GM21619 (cell line): ENCODE data around the gene METTL25.

Experiments used
- ATAC-seq: cut with Tn5 transposase; IDR thresholded peaks from one replicate; pipeline ENCODE4 v1.9.1; 2021; ENCODE audit not compliant: unreplicated experiment

Gene METTL25

GRCh38 chr12:82400819-82401218, 42.5 kb downstream of the METTL25 start:
- ATAC-seq: no peak

GRCh38 chr12:82406651-82407050, 48.3 kb downstream of the METTL25 start:
- ATAC-seq: no peak

GRCh38 chr12:82407481-82407880, 49.2 kb downstream of the METTL25 start:
- ATAC-seq: no peak

GRCh38 chr12:82408844-82409243, 50.5 kb downstream of the METTL25 start:
- no peak for ATAC-seq

GRCh38 chr12:82411546-82412230, 53.4 kb downstream of the METTL25 start:
- ATAC-seq: no peak

- ATAC-seq: no peak
These were observed 53.9 kb downstream of the METTL25 start for GRCh38 chr12:82412246-82412645.

GRCh38 chr12:82414044-82414443, 55.7 kb downstream of the METTL25 start:
- no peak for ATAC-seq

GRCh38 chr12:82414926-82415325, 56.6 kb downstream of the METTL25 start:
- no peak for ATAC-seq

- no peak for ATAC-seq
These were observed 57.1 kb downstream of the METTL25 start for GRCh38 chr12:82415402-82415801.

- no peak for ATAC-seq
These were observed 66.9 kb downstream of the METTL25 start for GRCh38 chr12:82425241-82425640.

- no peak for ATAC-seq
These were observed 67.8 kb downstream of the METTL25 start for GRCh38 chr12:82426081-82426480.

- ATAC-seq: no peak
These were observed 68.3 kb downstream of the METTL25 start for GRCh38 chr12:82426586-82426985.

- ATAC-seq: no peak
These were observed 72.3 kb downstream of the METTL25 start for GRCh38 chr12:82430541-82431145.

- ATAC-seq: no peak
These were observed 76.1 kb downstream of the METTL25 start for GRCh38 chr12:82434392-82434911.

GRCh38 chr12:82436354-82436753, 78.0 kb downstream of the METTL25 start:
- ATAC-seq: no peak

GRCh38 chr12:82437744-82438143, 79.4 kb downstream of the METTL25 start:
- no peak for ATAC-seq

GRCh38 chr12:82438356-82438755, 80.0 kb downstream of the METTL25 start:
- no peak for ATAC-seq

- no peak for ATAC-seq
These were observed 82.6 kb downstream of the METTL25 start for GRCh38 chr12:82440885-82441284.

GRCh38 chr12:82448911-82449578, 90.7 kb downstream of the METTL25 start:
- no peak for ATAC-seq

- no peak for ATAC-seq
These were observed 98.3 kb downstream of the METTL25 start for GRCh38 chr12:82456633-82457032.

- ATAC-seq: no peak
These were observed 99.8 kb downstream of the METTL25 start for GRCh38 chr12:82458101-82458500.

GRCh38 chr12:82461393-82461792, 103.1 kb downstream of the METTL25 start:
- ATAC-seq: no peak
